ENCODE results near the gene UBE2R2.

GRCh38 chr9:33950371-33950770, 133.4 kb downstream of the UBE2R2 start:
- TF ChIP-seq, protein P1, sequence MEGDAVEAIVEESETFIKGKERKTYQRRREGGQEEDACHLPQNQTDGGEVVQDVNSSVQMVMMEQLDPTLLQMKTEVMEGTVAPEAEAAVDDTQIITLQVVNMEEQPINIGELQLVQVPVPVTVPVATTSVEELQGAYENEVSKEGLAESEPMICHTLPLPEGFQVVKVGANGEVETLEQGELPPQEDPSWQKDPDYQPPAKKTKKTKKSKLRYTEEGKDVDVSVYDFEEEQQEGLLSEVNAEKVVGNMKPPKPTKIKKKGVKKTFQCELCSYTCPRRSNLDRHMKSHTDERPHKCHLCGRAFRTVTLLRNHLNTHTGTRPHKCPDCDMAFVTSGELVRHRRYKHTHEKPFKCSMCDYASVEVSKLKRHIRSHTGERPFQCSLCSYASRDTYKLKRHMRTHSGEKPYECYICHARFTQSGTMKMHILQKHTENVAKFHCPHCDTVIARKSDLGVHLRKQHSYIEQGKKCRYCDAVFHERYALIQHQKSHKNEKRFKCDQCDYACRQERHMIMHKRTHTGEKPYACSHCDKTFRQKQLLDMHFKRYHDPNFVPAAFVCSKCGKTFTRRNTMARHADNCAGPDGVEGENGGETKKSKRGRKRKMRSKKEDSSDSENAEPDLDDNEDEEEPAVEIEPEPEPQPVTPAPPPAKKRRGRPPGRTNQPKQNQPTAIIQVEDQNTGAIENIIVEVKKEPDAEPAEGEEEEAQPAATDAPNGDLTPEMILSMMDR (conservative IDR thresholded peaks at IDR 0.05; ENCODE audit: low read length) = no peak
- TF ChIP-seq EZH2phosphoT487 (IDR thresholded peaks at IDR 0.05; ENCODE audit: borderline replicate concordance) = no peak

Measured in Loucy (cell line).